HG03066 (cell line): ENCODE data around the gene COMMD7.

Experiments used
- ATAC-seq: cut with Tn5 transposase; IDR thresholded peaks from one replicate; pipeline ENCODE4 v1.9.1; 2021; ENCODE audit warnings: low read depth; ENCODE audit not compliant: unreplicated experiment

Gene COMMD7

DNA sequence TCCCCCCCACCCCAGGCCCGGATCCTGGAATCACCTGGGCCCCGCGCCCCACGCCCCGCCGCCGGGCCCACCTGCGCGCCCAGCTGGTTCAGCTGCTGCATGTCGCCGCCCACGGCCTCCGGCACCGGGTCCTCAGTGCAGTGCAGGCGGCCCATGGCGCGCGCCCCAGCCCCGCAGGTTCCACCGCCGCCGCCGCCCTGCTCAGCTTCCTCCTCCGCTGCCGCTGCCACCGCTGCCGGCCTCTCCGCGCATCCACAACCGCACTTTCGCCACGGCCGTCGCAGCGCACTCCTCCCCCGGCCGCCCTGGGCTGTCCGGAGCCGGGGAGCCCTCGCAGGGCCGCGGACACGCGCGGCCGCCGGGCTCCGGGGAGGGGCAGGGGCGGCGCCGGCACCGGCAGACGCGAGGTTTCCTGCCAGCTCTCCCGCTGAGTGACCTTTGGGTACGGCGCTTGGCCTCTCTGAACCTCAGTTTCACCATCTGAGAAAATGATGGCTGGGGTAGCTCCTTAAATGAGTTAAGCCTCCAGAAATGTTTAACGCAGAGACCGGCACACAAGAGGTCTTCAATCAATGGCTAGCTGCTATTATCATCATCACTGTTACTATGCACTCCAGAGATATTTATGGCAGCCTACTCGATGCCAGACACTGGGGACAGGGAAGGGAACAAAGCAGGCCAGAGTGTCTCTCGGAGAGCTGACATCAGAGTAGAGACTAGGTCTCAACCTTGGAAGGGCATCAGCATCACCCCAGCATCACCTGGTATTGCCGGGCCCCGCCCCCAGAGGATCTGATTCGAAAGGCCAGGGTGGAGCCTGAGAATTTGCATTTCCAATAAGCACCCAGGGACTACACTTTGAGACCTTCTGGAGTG, at the start of gene COMMD7:
Gene COMMD7 (minus strand): TSS at position 231 of the 876 bp plus-strand sequence. CDS start 76 bp downstream, at position 155.
- ATAC-seq, result no peak

DNA sequence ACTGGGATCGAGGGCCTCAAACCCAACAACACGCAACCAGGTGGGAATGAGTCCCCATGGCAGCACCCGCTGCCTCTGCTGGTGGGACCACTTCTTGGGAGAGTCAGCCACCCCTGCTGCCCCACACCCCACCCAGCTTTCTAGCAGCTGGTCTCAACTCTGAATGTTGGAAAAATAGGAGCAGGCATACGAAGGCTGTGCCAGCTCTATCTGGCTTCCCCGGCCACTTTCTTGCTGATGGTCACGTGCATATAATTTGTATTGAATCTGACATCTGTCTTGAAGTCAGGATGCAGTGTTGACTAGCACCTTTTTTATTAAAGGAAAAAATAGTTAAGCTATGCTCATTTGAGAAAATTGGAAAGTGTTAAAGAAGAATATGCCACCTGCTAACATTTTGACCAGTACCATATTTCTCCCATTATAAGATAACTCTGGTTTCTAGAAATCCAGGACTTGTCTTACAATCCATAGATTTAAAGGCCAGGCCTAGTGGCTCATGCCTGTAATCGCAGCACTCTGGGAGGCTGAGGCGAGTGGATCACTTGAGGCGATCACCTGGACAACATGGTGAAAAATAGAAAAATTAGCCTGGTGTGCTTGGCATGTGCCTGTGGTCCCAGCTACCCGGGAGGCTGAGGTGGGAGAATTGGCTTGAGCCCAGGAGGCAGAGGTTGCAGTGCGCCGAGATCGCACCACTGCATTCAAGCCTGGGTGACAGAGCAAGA, 49.6 kb upstream of the COMMD7 start:
- ATAC-seq, result no peak

DNA sequence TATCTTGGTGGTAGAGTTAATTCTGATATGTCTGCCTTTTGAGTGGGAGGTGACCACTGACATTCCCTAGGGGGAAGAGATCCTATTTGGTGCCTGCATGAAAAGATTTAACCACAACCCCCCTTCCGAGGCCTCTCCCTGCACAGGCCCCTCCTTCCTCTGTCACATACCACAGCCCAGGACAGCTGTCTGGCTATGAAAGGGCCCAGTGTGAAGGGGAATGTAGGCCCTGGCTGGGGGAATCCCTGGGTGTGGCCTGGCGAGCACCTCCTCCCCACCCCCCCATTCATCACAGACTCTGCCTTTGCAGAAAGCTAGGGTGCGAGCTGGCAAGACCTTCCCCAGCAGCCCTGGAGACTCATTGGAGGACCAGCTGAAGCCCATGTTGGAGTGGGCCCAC, 49.0 kb upstream of the COMMD7 start:
- ATAC-seq, result peak; percentile 57

DNA sequence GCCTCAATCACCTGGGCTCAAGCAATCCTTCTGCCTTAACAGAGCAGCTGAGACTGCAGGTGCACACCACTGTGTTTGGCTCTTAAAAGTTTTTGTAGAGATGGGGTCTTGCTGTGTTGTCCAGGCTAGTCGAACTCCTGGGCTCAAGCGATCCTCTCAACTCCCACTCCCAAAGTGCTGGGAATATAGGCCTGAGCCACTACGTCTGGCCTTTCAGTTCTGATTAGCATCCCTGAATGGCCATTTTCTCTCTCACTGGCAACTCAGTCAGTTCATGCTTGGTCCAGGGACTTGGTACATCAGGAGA, 47.4 kb upstream of the COMMD7 start:
- ATAC-seq, result no peak

DNA sequence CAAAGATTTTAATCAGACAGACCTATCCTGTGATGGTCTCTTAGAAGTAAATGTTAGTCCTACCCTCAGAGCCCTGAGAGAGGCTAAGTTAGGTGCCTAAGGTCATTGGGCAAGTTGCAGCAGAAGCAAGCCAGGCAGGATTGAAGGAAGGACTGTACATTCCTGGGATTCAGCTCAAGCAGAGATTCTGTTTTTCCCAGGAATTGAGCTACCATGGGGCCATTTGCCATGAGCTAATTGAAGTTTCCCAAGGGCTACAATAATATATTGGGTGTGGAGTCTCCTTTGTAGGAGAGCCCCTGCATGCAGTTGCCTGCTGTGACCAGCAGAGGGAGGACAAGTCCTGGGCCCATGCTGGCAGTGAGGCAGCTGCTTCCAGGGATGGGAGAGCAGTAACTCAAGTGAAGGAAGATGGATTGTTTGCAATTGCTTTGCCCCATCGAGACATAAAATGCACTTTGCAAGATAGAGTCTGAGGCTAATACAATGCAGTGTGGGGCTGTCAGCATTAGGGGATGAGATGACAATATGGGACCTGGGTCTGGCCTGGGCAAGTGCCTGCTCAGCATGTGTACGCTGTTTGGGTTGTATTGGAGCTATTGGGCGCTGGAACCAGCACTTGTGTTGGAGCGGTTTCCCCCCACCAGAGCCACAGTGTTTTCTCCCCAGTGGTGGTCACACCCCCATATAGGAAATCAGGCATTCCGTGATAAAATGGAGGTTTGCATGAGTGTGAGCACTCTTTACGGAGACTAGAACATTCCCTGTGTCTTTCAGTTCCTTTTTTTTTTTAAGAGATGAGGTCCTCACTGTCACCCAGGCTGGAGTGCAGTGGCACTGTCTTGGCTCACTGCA, 46.9 kb upstream of the COMMD7 start:
- no peak for ATAC-seq

DNA sequence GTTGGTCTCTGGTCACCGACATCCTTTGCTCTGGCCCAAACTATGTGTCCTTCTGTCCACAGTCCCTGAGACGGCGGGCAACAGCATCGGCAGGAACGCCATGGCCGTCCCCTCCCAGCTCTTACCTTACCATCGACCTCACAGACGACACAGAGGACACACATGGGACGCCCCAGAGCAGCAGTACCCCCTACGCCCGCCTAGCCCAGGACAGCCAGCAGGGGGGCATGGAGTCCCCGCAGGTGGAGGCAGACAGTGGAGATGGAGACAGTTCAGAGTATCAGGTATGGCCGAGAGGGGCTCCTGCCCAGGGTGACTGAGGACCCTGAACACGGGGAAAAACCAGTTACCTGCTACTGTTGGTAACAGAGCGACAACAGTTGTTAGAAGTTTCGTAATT, 43.9 kb upstream of the COMMD7 start:
- no peak for ATAC-seq

DNA sequence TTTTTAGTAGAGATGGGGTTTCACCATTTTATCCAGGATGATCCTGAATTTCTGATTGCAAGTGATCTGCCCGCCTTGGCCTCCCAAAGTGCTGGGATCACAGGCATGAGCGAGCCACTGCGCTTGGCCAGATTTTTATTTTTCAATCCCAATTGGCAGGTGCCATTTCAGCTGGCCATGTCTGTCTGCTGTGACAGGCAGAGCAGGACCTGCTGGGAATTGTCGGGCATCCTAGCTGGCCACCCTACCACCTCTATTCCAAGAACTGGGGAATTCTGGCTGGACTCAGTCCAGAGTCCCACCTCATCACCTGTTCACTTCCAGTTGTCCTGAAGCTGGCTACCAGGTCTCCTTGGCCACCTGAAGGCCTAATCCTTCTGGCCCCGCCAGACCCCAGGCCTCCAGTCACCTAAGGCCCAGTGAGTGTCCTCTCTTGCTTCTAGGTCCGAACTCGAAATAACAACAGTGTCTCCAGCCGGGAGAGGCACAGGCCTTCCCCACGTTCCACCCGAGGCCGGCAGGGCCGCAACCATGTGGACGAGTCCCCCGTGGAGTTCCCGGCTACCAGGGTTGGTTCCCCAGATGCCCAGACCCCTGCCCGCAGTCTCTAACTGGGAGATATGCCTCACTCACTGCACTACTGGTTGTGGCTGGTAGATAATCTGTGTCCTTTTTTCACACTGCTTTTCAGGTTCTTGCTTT, 42.9 kb upstream of the COMMD7 start:
- ATAC-seq, result no peak

DNA sequence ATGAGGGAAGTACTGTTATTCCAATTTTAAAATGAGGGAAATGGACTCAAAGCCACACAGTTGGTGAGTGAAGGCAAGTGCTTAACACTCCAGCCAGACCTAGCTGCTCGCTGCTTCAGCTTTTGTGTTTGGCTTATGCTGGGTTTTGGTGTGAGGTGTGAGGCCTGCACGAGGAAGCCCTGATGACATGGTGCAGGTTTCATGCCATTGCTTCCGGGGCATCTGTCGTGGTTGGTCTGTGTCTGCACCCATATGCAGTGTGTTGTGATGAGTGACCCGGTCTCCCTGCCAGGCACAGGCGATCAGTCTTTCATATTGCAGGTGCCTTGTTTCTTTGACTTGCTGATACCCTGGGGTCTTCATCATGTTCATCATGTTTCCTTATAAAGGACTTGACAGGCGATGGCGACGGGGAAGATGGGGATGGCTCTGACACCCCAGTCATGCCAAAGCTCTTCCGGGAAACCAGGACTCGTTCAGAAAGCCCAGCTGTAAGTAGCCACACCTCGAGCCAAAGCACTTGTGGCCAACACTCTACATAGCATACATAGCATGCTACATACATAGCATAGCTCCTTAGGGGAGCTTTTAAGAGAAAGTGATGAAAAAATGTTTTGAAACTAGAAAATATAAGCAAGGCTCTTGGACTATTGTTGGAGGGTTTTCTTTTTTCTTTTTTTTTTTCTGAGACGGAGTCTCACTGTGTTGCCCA, 41.3 kb upstream of the COMMD7 start:
- ATAC-seq, result no peak

DNA sequence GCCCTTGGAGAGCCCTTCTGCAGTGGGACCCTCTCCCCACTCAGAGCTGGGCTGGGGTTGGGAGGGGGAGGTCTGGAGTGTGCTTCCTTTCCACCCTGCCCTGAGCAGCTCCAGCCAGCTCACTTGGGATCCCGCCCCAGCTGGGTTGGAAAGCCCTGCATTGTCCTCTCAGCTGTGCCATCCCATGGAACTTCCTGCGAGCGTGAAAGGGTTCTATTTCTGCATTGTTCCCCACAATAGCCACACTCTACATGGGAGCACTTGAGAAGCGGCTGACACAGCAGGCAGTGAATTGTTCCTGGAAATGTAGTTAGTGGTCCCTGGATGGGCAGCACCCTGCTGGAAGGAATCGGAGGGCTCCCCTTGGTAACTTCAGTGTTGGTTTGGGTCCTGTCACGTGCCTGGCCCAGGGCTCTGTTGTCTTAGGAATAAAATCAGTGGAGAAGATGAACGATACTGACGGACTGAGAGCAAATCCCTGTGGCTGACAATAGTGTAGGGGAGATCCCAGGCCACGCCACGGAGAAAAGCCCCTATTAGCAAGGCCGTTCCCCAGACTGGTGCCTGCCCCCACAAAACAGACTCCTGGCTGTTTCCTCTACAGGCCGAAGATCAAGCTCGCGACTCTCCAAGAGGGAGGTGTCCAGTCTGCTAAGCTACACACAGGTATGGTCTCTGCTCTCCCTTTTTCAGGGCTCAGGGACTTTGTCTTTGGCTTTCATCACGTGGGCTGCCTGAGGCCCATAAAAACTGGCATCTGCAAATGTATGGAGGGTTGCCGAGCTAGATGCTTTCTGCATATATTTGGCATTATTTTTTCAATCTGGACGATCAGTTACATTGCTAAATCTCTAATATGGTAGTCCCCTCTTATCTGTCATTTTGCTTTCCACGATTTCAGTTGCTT, 37.7 kb upstream of the COMMD7 start:
- no peak for ATAC-seq

DNA sequence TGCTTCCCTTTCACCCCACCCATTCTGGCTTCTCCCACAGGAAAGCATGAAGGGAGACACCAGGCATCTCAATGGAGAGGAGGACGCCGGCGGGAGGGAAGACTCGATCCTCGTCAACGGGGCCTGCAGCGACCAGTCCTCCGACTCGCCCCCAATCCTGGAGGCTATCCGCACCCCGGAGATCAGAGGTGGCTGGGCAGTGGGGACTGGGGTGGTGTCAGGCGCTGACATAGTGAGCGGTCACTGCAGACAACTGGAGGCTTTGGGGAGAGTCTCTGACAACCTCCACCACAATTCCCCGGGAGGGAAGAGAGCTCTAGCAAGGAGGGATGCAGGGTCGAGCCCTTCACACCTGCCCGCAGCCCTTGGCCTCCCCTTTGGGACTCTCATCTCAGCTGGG, 37.0 kb upstream of the COMMD7 start:
- no peak for ATAC-seq

DNA sequence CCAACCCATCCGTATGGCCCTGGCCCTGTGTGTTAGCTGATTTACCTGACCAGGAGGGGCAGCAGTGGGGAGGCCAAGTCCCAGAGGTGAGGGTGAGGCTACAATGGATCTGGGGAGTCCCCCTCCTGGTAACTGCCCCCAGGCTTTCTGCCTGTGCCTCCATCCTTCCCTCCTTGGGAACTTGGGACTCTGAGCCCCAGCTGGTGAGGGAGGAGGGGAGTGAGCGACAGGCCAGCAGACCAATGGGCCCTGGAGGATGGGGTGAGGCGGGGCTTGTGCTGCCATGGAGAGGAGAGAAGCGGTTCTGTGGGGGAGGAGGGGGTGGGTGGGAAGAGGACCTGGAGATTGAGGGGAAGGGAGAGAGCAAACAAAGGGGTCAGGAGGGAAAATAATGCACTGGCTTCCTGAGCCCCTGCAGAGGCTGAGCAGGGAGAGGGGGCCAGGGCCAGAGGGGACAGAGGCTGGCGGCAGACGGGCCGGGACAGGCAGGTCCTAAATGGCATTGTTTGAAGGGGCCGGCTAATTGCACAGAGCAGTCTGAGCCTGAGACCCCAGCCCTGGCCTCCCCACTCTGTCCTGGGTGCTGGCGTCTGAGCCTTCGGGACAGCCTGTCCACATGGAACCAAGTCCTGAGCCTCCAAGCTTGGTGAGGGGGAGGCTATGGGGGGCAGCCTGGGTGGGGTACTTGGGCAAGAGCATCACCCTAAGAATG, 36.4 kb upstream of the COMMD7 start:
- no peak for ATAC-seq

DNA sequence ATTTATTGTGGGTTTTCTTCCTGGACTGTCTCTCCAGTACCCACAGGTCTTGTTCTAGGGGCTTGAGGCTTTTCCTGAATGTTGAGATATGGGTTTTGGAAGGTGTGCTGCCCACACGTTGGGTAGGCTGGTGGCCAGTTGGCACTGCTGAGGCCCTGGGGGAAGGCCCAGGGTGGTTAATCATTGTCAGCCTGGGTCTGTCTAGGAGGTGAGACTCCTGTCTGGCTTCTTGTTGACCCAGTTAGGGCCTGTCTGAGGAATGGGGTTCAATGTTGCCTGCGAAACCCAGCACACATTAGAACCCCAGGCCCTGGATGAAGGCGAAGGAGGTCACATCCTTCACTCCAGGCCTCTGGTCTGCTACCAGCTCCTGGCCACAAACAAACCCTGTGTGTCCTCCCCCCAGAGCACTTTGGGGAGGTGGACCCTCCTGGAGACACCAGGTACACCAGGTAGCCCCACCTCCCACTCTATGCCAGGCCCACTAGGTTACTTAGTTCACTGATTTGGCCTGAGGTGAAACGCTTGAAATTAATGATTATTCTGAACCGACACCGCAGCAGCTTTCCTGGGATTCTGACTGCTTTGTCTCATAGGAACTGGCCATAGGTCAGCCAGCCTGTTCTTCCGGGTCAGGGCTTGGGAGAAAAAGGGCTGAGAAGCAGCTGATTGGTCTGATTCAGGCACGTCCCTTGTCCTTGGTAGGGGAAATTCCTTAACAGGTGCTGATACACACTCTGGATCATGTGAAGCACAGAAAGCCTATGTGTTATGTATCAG, 34.1 kb upstream of the COMMD7 start:
- ATAC-seq, result no peak

DNA sequence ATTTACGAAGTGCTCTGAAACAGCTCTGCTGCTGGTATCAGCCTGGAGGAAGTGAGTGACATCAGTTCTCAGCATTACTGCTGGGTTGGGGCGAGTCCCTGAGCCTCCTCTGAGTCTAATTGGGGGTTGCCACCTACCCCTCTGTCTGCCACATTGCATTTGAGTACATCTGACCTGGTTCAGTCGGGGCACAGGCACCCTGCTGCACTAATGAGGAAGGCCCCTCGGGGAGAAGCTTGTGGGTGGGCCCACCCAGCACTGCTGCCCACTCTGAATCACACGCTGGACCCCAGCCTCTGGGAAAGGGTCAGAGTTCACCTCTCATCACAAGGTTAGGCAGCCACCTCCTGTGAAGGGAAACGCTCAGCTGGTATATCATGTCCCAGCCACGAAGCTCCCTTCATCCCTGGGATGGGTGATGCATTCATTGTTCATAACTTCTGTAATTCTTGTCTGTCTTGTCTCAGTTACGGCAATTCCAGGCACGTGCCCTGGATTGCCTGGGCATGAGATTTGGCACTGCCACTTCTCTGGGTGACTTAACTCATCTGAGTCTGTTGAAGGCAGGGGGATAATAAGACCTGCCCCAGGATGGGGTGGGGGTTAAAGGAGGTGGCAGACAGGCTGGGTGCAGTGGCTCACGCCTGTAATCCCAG, 32.2 kb upstream of the COMMD7 start:
- no peak for ATAC-seq

DNA sequence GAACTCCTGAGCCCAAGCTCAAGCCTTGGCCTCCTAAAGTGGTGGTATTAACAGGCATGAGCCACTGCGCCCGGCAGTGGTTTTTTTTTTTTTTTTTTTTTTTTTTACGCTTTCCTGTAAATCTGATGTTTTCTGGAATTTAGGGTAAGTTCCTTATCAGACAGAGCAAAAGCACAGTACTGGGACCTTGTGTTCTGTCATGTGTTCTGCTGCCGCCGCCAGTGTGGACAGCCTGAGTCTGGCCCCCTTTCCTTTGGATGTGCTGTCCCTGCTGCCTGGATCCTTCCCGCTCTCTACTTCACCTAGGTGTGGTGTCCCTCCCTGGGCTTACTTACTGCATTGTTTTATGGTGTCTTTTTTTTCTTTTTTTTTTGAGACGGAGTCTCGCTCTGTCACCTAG, 30.6 kb upstream of the COMMD7 start:
- ATAC-seq, result no peak

DNA sequence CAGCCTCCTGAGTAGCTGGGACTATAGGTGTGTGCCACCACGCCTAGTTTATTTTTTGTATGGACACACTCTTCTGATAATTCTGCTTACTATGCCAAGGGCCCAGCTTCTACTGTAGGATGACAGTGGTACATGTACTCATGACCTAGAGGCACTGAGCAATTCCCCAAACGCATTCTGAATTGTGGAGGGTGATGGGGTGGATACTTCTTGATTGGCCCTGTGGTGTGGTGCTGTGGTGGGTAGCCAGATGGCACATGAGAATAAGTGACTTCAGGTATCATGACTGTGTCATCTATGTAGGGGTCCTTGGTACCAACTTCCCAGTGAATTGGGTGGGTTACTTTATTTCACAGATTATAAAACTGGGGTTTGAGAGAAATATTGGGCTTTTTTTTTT, 30.0 kb upstream of the COMMD7 start:
- no peak for ATAC-seq

DNA sequence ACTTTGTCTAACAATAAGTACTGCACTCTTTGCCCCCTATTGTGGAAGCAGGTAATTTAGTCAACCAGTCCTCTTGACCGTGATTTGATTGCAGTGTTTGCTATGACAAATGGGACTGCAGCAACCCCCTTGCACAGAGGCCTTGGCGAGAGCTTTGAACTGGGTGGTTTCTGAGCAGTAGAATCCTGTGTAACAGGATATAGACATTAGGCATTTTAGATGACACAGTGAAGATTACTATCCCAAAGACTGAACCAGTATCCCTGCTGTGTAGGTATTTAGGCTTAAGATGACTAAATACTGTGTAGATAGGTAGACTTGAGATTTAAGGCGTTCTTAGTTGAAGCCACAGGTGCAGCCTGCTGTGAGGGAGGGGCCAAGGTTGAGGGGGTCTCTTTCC, 28.8 kb upstream of the COMMD7 start:
- no peak for ATAC-seq
